ENCODE results near the gene WFIKKN2. TPM values are rescaled to one million over a fixed set of nuclear protein-coding genes. Genes with fewer than 3 reads are reported as not detected.

Gene WFIKKN2
- total and polyA plus RNA-seq, 2 of the 13 experiments (the other 11 are each of a cell fraction or from before 2014, with no cell fraction given): not detected

DNA sequence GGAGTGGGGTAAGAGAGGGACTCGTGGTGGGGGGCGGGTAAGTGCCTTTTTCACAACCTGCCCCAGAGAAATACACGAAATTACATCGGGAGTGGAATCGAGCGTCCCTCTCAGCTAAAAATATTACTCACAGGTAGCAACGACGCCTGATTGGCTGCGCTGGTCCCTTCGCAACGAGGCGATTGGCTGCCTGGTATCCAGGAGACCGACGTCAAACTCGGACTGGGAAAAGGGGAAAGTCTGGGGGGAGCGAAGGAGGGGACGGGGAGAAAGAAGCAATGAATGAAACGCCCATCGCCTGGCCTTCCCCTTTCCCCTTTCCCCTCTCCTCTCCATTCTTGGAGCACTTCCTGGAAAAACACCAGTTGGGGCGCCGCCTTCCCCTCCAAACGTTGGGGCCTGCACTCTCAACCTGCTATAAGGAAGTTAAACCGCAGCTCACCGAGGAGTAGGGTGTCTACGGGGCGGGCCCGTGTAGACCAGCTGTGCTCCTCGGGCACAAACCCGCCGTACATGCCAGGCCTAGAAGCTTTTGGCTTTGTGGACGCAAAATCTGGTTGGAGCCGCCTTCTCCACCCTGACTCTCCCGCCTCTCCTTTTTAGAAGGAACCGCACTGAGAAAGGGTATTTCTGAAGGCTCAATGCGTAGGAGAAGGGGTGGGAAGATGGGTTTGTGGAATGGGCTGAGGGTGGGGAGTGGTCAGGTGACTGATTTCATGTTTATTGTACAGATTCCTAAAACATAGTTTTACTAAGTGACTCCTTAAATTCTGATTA, 32.2 kb downstream of the WFIKKN2 start (continued):
- TF ChIP-seq ZFP36L1 (CRISPR knock-in tag; IDR thresholded peaks at IDR 0.05) (peak; percentile 90; the same call in 1 of the 2 replicates), TBX2 (CRISPR knock-in tag; IDR thresholded peaks at IDR 0.05; ENCODE audit: borderline replicate concordance) (peak; percentile 60), RFX5 (IDR thresholded peaks at IDR 0.05; ENCODE audit: low read depth, low read length) (peak; percentile 97), ZSCAN25 (CRISPR knock-in tag; IDR thresholded peaks at IDR 0.05) (peak; percentile 95), SPEN (CRISPR knock-in tag; IDR thresholded peaks at IDR 0.05; ENCODE audit: low read depth) (peak; percentile 86; the same call in 1 of the 2 replicates), MLXIP (CRISPR knock-in tag; IDR thresholded peaks at IDR 0.05; ENCODE audit: borderline replicate concordance) (no peak), CAMTA2 (CRISPR knock-in tag; IDR thresholded peaks at IDR 0.05; ENCODE audit: borderline replicate concordance) (no peak; the same call in 1 of the 2 replicates), FOSL2 (CRISPR knock-in tag; IDR thresholded peaks at IDR 0.05) (peak; percentile 55), ZNF331 (CRISPR knock-in tag; IDR thresholded peaks at IDR 0.05) (peak; percentile 46; the same call in 1 of the 2 replicates), SMARCE1 (IDR thresholded peaks at IDR 0.05; ENCODE audit: borderline replicate concordance) (no peak), PRDM4 (CRISPR knock-in tag; IDR thresholded peaks at IDR 0.05; ENCODE audit: borderline replicate concordance) (peak; percentile 53; the same call in 1 of the 2 replicates), ZNF33B (CRISPR knock-in tag; IDR thresholded peaks at IDR 0.05) (peak; percentile 62), ZNF205 (CRISPR knock-in tag; IDR thresholded peaks at IDR 0.05) (peak; percentile 86; the same call in 1 of the 2 replicates), ZNF552 (CRISPR knock-in tag; IDR thresholded peaks at IDR 0.05; ENCODE audit: borderline replicate concordance) (no peak)
- TF ChIP-seq, protein P1, sequence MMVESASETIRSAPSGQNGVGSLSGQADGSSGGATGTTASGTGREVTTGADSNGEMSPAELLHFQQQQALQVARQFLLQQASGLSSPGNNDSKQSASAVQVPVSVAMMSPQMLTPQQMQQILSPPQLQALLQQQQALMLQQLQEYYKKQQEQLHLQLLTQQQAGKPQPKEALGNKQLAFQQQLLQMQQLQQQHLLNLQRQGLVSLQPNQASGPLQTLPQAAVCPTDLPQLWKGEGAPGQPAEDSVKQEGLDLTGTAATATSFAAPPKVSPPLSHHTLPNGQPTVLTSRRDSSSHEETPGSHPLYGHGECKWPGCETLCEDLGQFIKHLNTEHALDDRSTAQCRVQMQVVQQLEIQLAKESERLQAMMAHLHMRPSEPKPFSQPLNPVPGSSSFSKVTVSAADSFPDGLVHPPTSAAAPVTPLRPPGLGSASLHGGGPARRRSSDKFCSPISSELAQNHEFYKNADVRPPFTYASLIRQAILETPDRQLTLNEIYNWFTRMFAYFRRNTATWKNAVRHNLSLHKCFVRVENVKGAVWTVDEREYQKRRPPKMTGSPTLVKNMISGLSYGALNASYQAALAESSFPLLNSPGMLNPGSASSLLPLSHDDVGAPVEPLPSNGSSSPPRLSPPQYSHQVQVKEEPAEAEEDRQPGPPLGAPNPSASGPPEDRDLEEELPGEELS (CRISPR knock-in tag; IDR thresholded peaks at IDR 0.05): peak; percentile 38; the same call in 1 of the 2 replicates
- TF ChIP-seq, protein P2, sequence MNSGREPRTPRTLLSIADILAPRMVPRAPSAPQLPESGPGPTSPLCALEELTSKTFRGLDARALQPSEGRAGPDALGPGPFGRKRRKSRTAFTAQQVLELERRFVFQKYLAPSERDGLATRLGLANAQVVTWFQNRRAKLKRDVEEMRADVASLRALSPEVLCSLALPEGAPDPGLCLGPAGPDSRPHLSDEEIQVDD (CRISPR knock-in tag; IDR thresholded peaks at IDR 0.05; ENCODE audit: borderline replicate concordance): peak; percentile 27; the same call in 1 of the 2 replicates
- TF ChIP-seq, protein P3, sequence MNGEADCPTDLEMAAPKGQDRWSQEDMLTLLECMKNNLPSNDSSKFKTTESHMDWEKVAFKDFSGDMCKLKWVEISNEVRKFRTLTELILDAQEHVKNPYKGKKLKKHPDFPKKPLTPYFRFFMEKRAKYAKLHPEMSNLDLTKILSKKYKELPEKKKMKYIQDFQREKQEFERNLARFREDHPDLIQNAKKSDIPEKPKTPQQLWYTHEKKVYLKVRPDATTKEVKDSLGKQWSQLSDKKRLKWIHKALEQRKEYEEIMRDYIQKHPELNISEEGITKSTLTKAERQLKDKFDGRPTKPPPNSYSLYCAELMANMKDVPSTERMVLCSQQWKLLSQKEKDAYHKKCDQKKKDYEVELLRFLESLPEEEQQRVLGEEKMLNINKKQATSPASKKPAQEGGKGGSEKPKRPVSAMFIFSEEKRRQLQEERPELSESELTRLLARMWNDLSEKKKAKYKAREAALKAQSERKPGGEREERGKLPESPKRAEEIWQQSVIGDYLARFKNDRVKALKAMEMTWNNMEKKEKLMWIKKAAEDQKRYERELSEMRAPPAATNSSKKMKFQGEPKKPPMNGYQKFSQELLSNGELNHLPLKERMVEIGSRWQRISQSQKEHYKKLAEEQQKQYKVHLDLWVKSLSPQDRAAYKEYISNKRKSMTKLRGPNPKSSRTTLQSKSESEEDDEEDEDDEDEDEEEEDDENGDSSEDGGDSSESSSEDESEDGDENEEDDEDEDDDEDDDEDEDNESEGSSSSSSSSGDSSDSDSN (CRISPR knock-in tag; IDR thresholded peaks at IDR 0.05): peak; percentile 33; the same call in 1 of the 2 replicates
